D341Med (cell line): ENCODE data around the gene ARRDC4.
"Not testable (repeated sequence)": the region's sequence is repeated elsewhere in the genome, so short reads cannot be mapped to it uniquely, and the experiment has no call there.

Experiments used
- DNase-seq: peaks from one replicate; pipeline ENCODE4 v3.0.0; 2012; ENCODE audit warnings: low spot score

The ARRDC4 gene

DNA sequence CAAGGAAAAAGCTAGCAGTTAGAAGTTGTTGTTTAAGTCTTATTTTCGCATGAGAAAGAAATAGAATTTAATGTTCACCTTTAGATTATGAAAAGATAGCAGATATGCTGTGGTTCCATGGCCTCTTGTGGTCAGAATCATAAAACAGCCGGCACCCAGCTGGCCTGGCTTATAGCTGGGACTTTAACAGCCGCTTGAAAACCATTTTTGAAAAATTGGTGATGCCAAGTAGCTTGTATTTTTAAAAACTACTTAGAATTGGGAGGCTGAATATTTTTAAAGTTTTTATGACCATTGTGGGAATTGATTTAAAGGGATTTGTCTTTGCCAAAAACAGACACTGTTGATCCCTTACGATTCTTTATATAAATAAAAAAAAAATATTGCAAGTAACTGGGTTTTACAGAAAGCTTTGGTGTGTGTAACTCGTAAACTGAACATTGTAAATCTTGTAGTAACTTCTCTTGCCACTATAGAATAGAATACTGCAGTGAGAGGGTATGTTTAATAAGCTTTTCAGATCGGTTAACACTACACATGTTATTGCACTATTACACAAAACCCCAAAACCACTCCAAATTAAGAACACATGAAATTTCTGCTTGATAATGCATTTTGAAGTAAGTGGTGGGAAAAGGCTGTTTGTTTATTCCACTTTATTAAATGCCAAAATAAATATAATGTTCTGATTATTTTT, 6.6 kb downstream of the ARRDC4 start:
- DNase-seq = no peak

DNA sequence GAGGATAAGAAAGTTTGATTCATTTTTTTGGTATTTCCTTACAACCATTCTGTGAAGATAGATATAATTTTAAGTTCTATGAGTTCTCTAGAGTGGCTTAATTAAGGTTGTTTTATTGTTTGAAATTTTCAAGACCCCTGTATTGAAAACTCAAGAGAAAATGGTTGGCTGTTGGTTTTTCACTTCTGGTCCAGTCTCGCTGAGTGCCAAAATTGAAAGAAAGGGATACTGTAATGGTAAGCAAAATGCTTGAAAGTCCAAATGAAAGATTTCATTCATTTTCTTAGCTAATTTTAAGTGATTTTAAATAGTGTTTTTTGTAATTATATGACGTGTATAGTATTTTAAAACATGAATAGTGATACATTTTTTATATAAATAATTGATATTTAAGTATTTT, 7.4 kb downstream of the ARRDC4 start:
- no peak for DNase-seq

DNA sequence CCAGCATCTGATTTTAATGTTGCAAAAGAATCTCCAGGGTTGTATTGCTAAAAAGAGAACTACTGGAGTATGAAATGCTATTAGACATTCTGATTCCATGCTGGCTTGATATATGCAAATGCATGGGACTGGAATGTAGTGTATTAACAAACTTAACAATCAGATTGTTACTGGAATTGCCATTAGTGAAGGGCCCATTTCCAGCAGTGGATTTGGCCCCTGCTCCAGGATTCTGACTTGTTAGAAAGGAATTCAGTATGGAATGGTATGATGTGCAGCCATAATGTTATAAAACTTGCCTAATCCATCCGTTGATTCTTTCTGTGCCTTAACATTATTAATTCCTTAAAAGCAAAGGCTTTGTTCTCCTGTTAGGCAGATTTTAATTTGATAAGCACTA, 7.9 kb downstream of the ARRDC4 start:
- DNase-seq = no peak

DNA sequence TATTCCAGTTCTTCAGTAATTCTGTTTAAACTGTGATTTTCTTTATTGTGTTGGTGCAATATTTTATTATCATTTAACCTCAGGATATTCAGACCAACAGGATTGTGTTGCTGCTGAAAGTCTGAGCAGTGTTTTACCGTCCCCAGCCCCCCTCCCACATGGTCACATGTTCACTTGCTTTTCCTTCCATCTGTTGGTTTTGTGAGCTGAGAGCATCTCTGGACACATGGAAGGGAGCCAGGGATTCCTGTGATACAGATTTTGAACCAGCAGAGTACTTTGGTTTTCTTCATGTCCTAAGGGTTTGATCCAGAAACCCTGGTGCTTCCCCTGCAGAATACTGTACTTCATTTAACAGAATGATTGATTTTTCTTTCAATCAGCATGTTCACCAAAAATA, 11.9 kb downstream of the ARRDC4 start:
- DNase-seq = no peak

DNA sequence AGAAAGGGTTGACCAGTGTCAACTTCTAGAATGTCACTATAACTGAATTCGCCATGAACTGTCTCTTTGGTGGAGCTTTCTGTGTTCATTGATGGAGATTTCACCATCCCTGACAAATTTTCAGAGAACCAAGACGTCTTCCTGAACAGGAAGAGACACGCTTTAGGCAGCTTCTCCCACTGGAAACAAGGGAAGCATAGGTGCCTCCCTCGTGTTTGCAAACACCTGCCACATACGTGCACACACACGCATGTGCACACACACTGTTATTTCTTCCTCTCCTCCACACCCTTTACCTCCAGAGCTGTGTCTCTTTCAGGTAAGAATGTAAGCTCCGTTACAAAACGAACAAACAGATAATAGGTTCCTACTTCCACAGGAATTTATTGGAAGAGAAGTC, 15.6 kb downstream of the ARRDC4 start:
- DNase-seq = no peak

DNA sequence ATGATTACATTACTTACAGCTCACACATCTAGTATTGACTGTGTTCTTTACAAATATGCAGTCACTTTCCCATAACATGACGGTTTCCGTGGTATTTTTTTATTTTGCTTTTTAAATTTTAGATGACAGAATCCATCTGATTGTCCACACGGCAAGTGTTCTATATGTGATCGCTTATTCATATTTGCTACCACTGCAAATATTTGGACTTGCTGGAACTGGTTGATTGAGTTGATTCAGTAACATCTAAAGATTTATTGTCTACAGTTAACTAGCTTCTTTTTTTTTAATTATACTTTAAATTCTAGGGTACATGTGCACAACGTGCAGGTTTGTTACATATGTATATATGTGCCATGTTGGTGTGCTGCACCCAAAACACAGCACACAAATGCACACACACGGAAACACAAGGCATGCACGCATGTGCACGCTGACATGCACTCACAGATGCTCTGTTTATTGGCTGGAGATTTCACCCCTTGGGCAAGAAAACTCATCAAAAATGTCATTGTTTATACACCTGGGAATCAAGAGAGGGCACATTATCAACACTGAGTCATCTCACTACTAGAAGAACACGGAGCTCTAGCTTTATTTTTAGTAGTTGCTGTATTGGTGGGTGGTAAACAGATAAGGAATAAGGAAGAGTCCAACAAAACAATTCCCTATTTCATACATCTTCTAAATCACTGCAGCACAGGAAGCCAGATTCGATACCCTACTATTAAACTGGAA, 16.4 kb downstream of the ARRDC4 start:
- no peak for DNase-seq

DNA sequence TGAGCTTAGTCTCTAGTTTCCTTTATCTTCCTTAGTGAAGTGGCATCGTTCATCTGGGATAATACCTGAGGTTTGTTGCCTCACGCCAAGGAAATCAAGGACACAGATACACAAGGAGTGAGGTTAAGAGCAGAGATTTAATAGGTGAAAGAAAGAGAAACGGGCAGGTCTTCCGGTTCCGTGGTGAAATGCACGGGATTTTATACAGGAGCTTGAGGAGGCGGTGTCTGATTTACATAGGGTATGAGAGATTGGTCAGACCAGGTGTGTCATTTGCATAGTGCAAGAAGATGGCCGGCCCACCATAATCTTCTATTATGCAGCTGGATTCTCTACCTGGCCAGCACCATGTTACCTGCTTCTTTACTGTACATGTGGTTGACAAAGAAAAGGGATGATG, 17.2 kb downstream of the ARRDC4 start:
- no peak for DNase-seq

DNA sequence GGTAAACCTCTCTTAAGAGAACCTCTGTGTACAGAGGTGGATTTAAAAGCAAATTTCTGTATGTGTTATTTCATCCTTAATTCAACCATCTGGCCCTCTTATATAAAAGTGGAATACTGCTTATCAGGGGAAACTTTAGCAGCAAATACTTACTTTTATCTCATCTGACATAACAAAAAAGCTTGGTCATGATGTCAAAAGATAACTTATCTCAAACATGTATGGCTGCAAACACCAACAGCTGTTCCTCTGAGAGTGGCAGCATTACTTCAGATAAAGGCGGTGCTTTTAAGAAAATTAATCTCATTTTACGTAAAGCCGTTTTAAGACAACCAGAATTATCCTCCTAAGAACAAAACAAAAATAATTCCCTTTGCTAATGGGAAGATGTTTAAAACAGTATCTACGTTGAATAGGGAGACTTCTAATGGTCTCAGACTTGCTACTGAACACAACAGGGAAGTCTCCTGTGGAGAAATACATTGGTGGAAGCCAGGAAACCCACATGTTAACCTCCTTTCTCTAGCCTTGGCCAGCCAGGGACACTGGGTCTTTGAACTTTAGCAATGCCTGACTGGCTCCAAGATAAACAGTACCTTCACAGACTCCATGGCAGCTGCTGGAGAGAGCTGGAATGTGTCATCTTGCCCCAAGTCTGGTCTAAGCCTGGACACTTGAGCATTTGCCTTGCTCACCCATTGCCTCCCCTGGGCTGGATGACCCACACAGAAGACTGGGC, 18.1 kb downstream of the ARRDC4 start:
- DNase-seq = no peak

DNA sequence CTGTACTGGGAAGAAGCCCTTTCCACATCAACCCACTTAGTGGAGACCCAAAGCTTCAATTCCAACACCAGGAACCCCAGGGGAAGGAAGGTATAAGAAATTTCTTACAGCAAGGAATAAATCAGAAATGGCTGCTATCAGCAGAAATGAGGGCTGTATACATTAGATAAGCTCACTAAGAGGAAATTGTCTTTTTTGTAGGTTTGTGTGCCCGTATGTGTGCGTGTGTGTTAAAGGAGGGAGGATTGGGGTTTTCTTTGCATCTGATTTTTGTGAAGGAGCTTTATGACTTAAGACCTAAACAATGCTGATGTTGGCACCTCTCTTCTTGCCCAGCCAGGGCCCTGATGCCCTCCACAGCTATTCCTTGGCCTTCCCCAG, 18.6 kb downstream of the ARRDC4 start:
- no peak for DNase-seq

DNA sequence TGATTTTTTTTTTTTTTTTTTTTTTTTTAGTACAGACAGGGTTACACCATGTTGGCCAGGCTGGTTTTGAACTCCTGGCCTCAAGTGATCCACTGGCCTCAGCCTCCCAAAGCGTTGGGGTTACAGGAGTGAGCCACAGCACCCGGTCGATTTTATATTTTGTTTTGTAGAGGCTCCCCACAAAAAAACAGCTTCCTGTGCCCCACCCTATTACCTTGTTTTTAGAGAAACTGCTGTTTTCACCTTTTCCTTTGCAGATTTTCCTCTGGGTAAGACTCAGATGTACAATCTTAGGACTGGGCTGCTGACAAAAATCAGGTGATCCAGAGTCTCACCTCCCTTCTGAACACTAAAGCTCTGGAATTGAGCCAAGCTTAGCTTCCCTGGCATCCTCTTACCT, 20.6 kb downstream of the ARRDC4 start:
- no peak for DNase-seq

DNA sequence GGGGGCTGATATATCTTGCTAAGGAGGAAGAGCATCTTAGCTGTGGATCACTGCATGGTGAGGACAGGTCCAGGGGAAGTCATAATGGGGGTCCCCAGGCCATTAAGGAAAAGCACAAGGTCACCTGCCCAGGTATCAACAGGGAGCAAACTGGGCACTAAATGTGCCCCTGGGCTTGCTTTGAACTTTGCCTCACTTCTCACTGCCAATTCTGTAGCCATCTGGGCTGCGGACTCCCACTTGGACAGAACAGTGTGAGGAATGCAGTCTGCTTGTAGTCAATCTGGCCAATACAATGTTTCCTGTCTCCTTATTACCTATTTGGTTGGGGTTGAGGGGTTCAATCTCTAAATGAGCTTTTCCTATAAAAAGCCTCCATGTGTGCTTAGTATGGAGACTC, 21.3 kb downstream of the ARRDC4 start:
- no peak for DNase-seq

DNA sequence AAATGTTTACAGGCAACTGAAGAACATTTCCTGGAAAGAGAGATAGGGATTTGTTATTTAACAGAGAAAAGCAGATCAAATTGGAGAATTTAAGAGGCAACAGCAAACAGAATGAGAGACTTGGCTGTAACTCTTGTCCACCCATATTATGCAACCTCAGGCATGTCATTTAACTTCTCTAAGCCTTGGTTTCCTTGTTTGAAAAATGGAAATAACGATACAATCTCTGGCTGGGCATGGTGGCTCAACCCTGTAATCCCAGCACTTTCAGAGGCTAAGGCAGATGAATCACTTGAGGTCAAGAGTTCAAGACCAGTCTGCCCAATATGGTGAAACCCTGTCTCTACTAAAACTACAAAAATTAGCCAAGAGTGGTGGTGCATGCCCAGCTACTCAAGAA, 23.7 kb downstream of the ARRDC4 start:
- no peak for DNase-seq

DNA sequence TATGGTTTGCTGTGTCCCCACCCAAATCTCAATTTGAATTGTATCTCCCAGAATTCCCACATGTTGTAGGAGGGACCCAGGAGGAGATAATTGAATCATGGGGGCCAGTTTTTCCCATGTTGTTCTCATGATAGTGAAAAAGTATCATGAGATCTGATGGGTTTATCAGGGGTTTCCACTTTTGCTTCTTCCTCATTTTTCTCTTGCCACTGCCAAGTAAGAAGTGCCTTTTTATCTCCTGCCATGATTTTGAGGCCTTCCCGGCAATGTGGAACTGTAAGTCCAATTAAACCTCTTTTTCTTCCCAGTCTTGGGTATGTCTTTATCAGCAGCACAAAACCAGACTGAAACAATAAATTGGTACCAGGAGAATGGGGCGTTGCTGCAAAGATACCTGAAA, 25.5 kb downstream of the ARRDC4 start:
- DNase-seq = not testable (repeated sequence)

DNA sequence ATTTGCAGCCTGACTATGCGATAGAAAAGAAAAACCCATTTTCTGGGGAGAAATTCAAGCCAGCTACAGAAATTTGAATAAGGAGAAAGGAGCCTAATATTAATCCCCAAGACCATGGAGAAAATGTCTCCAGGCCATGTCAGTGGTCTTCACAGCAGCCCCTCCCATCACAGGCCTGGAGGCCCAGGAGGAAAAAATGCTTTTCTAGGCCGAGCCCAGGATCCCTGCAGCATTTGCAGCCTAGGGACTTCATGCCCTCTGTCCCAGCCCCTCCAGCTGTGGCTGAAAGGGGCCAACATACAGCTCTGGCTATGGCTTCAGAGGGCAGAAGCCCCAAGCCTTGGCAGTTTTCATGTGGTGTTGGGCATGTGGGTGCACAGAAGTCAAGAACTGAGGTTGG, 26.3 kb downstream of the ARRDC4 start:
- no peak for DNase-seq

DNA sequence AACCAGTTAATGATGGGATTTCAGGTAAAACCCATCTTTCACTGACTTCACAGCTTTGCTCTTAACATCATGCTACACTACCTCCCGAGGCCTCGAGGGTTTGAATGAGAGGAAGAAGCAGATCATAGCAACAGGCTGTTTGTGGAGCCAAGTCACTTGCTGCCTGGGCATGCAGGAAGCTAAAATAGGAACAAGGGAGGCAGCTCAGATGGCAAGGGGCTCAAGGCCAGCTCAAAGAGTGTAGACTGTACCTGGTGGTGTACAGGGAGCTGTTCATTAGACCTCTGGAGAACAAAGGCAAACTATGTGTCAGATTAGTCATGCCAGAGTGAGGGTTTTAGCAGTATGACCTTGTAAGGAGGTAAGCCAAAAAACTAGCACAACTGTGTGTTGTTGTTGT, 28.8 kb downstream of the ARRDC4 start:
- DNase-seq = no peak

DNA sequence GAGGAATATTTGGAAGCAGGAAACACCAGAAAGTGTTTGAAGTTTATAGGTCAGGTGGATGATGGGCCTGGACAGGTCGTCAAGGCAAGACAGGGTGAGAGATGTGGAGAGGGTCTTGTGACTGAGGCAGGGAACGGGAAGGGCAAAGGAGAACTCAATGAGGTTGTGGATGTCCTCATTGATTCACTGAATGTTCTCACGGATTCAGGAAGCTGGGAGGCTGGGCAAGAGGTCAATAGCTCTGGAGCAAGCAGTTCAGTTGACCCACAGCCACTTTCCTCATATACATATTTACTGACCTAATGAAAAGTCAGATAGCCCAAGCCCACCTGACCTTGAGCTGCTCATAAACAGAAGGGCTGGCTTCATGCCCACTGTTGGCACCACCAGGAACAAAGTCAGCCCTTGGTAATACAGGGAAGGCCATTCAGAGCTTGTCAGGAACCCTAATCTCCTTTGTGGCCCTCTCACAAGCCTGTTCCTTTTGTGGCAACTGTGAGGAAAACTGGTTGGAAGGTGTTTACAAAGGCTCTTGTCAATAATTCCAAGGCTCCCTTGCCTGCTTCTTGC, 31.6 kb downstream of the ARRDC4 start:
- DNase-seq = no peak

DNA sequence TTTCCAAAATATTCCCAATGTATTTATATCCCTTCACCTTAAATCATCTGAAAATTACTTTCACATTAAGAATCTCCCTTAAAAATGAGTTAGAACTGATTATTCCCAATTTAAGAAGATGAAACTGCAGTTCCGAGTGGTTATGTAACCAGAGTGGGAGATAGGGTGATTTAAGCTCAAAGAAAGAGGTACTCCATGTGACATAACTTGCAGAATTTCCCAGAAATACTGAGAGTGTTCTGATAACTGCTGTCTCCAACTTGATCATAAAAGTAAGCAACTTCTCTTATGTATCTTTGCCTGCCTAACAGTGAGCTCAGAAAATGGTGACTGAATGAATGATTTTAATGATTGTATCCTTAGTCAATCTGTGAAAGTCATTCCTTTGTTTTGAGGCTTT, 32.3 kb downstream of the ARRDC4 start:
- no peak for DNase-seq

DNA sequence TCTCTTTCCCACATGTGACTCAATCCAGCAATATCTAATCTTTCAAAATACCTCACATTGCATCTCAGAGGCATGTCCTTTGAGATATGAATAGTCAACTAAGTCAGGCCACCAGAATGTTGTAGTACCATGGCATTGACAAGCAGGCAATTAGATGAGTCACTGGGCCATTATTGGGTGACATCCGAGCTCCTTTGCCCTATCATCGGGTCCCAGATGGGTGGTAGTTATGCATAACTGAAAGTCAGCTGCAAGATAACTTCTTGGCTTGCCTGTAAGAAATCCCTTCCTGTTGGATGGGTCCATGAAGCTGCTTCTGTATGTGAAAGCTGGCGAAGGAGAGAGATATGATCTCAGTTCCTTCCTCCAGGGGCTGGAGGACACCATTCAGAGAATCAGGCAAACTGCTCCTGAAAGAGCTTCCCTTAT, 32.8 kb downstream of the ARRDC4 start:
- no peak for DNase-seq

DNA sequence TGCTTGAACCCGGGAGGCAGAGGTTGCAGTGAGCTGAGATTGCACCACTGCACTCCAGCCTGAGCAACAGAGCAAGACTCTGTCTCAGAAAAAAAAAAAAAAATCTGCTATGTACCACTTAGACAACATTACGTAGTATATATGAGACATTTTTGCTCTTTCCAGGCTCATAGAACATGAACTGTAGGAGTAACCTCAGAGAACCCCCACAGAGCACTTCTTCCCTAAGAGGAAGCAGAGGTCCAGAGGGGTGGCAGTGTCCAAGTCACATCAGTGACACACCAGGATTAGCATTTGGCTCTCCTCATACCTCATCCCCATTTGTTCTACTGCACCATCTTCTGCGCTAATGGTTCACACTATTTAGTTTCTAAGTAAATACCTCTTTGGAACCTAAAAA, 33.7 kb downstream of the ARRDC4 start:
- DNase-seq = no peak

DNA sequence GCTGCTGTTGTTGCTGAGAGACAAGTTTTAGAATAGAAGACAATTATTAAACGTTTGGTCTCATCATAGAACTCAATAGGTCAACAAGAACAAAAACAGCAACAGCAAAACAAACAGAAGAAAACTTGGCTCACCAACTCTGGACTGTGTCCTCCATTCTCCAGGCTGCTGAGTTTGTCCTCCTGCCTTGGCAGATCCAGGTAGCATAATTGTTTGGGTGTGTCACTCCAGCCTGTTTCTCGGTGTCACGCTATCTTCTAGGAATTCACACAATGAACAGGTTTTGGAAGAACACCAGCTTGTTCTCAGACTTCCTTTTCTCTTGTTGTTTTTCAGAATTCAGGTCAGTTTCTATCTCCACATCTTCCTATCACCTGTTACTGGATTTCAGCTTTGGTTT, 34.7 kb downstream of the ARRDC4 start:
- no peak for DNase-seq

DNA sequence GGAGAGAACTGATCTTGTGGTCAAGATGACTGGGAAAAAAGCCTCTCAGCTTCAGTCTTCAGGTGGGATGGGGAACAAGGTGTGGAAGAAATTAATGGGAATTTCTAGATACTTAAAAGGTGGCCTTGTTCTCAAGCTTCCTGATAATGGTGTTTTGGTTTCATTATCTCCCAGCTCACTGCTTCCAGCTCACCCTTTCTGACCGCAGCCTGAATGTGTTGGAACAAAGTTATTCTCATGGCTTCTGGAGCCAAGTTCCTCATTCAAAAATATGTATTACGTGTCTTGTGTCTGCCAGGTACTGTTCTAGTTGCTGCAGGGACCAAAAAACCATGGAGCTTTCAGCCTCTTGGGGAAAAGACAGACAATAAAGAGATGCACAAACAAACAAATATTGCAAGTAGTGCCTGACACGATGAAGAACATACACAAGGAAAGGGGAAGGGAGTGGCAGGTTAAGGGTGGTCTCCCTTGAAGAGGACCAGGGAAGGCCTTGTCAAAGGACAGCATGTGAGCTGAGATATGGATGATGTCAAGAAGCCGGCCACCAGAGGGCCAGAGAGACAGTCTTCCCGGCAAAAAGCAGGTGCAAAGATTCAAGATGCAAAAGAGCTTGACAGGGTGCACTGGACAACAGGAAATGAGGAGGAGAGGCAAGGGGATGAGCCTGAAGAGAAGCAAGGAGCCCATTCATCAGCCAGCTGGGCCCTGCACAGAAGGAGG, 35.5 kb downstream of the ARRDC4 start:
- DNase-seq = no peak
